ENCODE measurements around the gene FBXL20. TPM values are rescaled to one million over a fixed set of nuclear protein-coding genes. Genes with fewer than 3 reads are reported as not detected.

The FBXL20 gene
- total and polyA plus RNA-seq, 9 of the 15 experiments (the other 6 are each of a cell fraction or from before 2014, with no cell fraction given), result 1.8 to 15.1 (median 5.6) TPM

- CTCF ChIA-PET (ENCODE audit: low intra/inter-chr PET ratio), result no interaction called here
- Histone ChIP-seq H3K9me1 (ENCODE audit: control insufficient read depth, insufficient read depth, low read length) (no peaks in the 10 kb centered on the region), H4K20me1 (replicated peaks; ENCODE audit: control insufficient read depth, insufficient read depth, low read length) (no peaks in the 10 kb centered on the region), H3K4me2 (ENCODE audit: insufficient read depth, low read length) (no peak overlapping the region), H3K27ac (ENCODE audit: extremely low read depth, low read depth, low read length) (no peak overlapping the region), H3K79me2 (ENCODE audit: control insufficient read depth, insufficient read depth, low read length) (no peaks in the 10 kb centered on the region), H3K9ac (ENCODE audit: insufficient read depth in 1 of 2, low read depth in 2 of 2, low read length in 2 of 2) (no peak overlapping the region), H3K4me3 (no peak overlapping the region), H3K27me3 (ENCODE audit: control insufficient read depth in 2 of 2, insufficient read depth in 2 of 2, low read length in 2 of 2) (no peaks in the 10 kb centered on the region), H2AFZ (ENCODE audit: low read depth, low read length) (no peak overlapping the region), H3K9me3 (replicated peaks; ENCODE audit: control insufficient read depth, insufficient read depth, low read depth, low read length) (no peaks in the 10 kb centered on the region), H3K36me3 (ENCODE audit: control insufficient read depth, insufficient read depth, low read length) (peaks cover 89% of the 10 kb centered on the region), H3K4me1 (replicated peaks in 1 of 2; ENCODE audit: control insufficient read depth in 2 of 2, insufficient read depth in 2 of 2, low read length in 2 of 2) (no peaks in the 10 kb centered on the region)
- POLR2A ChIA-PET, result interaction anchor here (0.9 to 1.1 kb wide), 2 partner anchors 9 to 28 kb away, joined by 3 to 4 read pairs; partner anchors contain the start of gene FBXL20
- BruUV-seq (replicated peaks), result no TSS peak
- FAIRE-seq (no peak), DNase-seq (ENCODE audit: extremely low read depth in 1 of 4, low spot score in 3 of 4) (no peak), ATAC-seq (no peak)
- in situ Hi-C loops (cut with MboI) (no loop called here), intact Hi-C loops (cut with micrococcal nuclease) (no loop called here)
- no peak for TF ChIP-seq NR1H2 (CRISPR knock-in tag; IDR thresholded peaks at IDR 0.05)
- no peak for TF ChIP-seq IFI16 (CRISPR knock-in tag; IDR thresholded peaks at IDR 0.05)
- TF ChIP-seq, protein P1, sequence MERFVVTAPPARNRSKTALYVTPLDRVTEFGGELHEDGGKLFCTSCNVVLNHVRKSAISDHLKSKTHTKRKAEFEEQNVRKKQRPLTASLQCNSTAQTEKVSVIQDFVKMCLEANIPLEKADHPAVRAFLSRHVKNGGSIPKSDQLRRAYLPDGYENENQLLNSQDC (CRISPR knock-in tag; IDR thresholded peaks at IDR 0.05), result no peak
- TF ChIP-seq IRF9 (tag; IDR thresholded peaks at IDR 0.05), result no peak
- TF ChIP-seq, protein P2, sequence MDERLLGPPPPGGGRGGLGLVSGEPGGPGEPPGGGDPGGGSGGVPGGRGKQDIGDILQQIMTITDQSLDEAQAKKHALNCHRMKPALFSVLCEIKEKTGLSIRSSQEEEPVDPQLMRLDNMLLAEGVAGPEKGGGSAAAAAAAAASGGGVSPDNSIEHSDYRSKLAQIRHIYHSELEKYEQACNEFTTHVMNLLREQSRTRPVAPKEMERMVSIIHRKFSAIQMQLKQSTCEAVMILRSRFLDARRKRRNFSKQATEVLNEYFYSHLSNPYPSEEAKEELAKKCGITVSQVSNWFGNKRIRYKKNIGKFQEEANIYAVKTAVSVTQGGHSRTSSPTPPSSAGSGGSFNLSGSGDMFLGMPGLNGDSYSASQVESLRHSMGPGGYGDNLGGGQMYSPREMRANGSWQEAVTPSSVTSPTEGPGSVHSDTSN (CRISPR knock-in tag; IDR thresholded peaks at IDR 0.05; ENCODE audit: low read depth), result no peak
- TF ChIP-seq, protein P2 (tag; conservative IDR thresholded peaks at IDR 0.05; ENCODE audit: low read depth), result no peak
- WGBS (ENCODE audit: insufficient coverage, low coverage, missing lambda C conversion rate), result 100% methylated on average over 4 of the region's 4 CpGs
Measured at GRCh38 chr17:39429600-39429999, 28.2 kb upstream of the FBXL20 start.
